GM12864 (cell line): ENCODE results near the gene FASN.

Source experiments
- DNase-seq: peaks from one replicate; pipeline ENCODE4 v3.0.0-alpha.2; 2011; ENCODE audit warnings: low read depth
- H3K4me3 ChIP-seq: 2 replicates; pipeline ENCODE4 v1.5.1; 2011; ENCODE audit warnings: mild to moderate bottlenecking, low read depth, low read length, control low read depth
- CTCF ChIP-seq: IDR thresholded peaks from 2 replicates; pipeline ENCODE4 v1.5.1; 2011; ENCODE audit warnings: low read depth, mild to moderate bottlenecking, moderate library complexity, low read length, control low read depth, inconsistent platforms; ENCODE audit errors: missing control alignments

FASN gene

GRCh38 chr17:82061047-82061925, 36.8 kb downstream of the FASN start:
- TF ChIP-seq CTCF, result no peak
- DNase-seq, result no peak

GRCh38 chr17:82060614-82061013, 37.4 kb downstream of the FASN start:
- H3K4me3 ChIP-seq, result no peak overlapping the region
- DNase-seq, result no peak
- no peak for TF ChIP-seq CTCF

More at GRCh38 chr17:82061047-82061925, 36.8 kb downstream of the FASN start:
- H3K4me3 ChIP-seq, result no peak overlapping the region

GRCh38 chr17:82060001-82060380, 38.0 kb downstream of the FASN start:
- TF ChIP-seq CTCF, result no peak
- no peak for DNase-seq
- no peak overlapping the region for H3K4me3 ChIP-seq

GRCh38 chr17:82059272-82060000, 38.6 kb downstream of the FASN start:
- DNase-seq, result no peak
- H3K4me3 ChIP-seq, result no peak overlapping the region
- no peak for TF ChIP-seq CTCF

- DNase-seq, result no peak
- H3K4me3 ChIP-seq, result no peak overlapping the region
- no peak for TF ChIP-seq CTCF
Observed at GRCh38 chr17:82058855-82059249, 39.2 kb downstream of the FASN start.

- no peak for TF ChIP-seq CTCF
- DNase-seq, result no peak
- H3K4me3 ChIP-seq, result no peak overlapping the region
Observed at GRCh38 chr17:82058230-82058854, 39.7 kb downstream of the FASN start.
